Activated T-helper 2 cell treated with anti-CD3 and anti-CD28 coated beads, Interferon-gamma antibody, Interleukin-2, Interleukin-4, amounts not matched to agents 10 μg/mL and 5 μg/mL and 100 μg/mL, durations not matched to agents 14 hours and 24 hours and 36 hours (primary cell): ENCODE results near the gene PRKCA. TPM values are rescaled to one million over a fixed set of nuclear protein-coding genes. Genes with fewer than 3 reads are reported as not detected.
"Not testable (repeated sequence)": the region's sequence is repeated elsewhere in the genome, so short reads cannot be mapped to it uniquely, and the experiment has no call there.

ENCODE experiments used
- DNase-seq: peaks from one replicate; pipeline ENCODE4 v3.0.0; 2021; ENCODE audit warnings: low spot score
- H3K27ac Mint-ChIP-seq: one replicate; pipeline ENCODE4 v1.8.0; 2021; ENCODE audit warnings: mixed read lengths
- H3K27me3 Mint-ChIP-seq: one replicate; pipeline ENCODE4 v1.8.0; 2021; ENCODE audit warnings: low read depth, mixed read lengths
- H3K36me3 Mint-ChIP-seq: one replicate; pipeline ENCODE4 v1.8.0; 2021; ENCODE audit warnings: low read depth, mixed read lengths
- H3K4me1 Mint-ChIP-seq: one replicate; pipeline ENCODE4 v1.8.0; 2021; ENCODE audit warnings: low read depth, mixed read lengths
- H3K4me3 Mint-ChIP-seq: one replicate; pipeline ENCODE4 v1.8.0; 2021; ENCODE audit warnings: low read depth, mild to moderate bottlenecking, moderate library complexity, mixed read lengths
- H3K9me3 Mint-ChIP-seq: one replicate; pipeline ENCODE4 v1.8.0; 2021; ENCODE audit warnings: mixed read lengths
- intact Hi-C: fragments of 100-400 bp; cut with micrococcal nuclease; formaldehyde crosslinking; loops from one replicate; pipeline ENCODE4 v1.15.1; 2023
- total RNA-seq: library from RNA; stranded (reverse); gene quantifications from 2 replicates; pipeline ENCODE4 v1.2.3, GENCODE V29; 2022

The PRKCA gene
- 268 and 272 TPM in 2 replicates for total RNA-seq

DNA sequence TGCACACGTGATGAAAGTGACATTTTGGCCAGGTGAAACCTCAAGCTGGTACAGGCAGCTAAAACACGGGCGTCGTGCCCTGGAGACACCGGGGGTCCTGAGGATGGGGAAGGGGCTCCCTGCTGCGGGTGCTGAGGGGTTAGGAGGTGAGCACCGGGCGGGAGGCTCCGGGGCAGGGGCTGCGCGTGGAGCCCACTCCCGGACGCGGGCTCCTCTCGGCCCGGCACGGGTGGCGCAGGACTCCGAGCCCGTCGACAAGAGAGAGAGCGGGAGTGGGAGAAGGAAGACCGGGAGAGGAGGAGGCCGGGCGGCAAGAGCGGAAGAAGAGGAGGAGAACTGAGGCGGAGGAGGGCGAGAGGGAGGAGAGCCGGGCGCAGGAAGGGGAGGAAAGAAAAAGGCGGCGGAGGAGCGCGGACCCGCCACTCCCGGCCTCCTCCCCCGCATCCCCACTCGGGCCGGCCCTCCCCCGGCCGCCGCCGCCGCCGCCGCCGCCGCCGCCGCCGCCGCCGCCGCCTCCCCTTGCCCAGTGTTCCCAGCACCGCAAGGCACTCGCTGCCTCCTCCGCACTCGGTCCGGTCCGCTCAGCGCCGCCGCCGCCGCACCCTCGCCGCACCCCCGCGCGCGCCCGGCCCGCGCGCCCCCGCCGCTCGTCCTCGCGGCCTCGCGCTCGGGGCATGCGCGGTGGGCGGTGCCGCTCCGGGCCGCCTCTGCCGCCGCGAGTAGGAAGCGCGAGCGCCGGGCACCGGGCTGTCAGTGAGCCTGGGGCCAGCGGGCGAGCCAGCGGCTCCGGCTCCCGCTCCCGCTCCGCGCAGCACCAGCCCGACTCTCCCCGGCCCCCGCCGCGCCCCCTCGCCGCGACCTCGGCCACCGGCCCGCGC lies at the start of gene PRKCA:
Gene PRKCA (plus strand): TSS at position 750 of the 878 bp plus-strand sequence.
- DNase-seq: peak; percentile 76
- H3K36me3 Mint-ChIP-seq: peaks cover 37% of the 10 kb centered on the region
- no peaks in the 10 kb centered on the region for H3K27me3 Mint-ChIP-seq
- peak within 1 kb of the TSS; percentile 97 for H3K27ac Mint-ChIP-seq
- no peaks in the 10 kb centered on the region for H3K9me3 Mint-ChIP-seq
- peaks cover 28% of the 10 kb centered on the region for H3K4me1 Mint-ChIP-seq
- intact Hi-C loops: no loop called here
- peak within 1 kb of the TSS; percentile 100 for H3K4me3 Mint-ChIP-seq

DNA sequence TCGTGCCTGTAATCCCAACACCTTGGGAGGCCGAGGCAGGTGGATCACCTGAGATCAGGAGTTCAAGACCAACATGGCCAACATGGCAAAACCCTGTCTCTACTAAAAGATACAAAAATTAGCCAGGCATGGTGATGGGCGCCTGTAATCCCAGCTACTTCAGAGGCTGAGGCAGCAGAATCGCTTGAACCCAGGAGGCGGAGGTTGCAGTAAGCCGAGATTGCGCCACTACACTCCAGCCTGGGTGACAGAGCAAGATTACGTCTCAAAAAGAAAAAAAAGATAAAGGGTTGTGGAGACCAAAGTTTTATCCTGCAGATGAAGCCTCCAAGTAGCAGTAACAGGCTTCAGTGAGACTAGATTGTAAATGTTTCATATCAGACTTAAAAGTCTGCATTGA lies 49.0 kb upstream of the PRKCA start:
- H3K4me3 Mint-ChIP-seq, intact Hi-C loops, H3K27me3 Mint-ChIP-seq, DNase-seq, H3K9me3 Mint-ChIP-seq, H3K27ac Mint-ChIP-seq, H3K36me3 Mint-ChIP-seq: not testable (repeated sequence)
- H3K4me1 Mint-ChIP-seq: peaks cover 23% of the 10 kb centered on the region

DNA sequence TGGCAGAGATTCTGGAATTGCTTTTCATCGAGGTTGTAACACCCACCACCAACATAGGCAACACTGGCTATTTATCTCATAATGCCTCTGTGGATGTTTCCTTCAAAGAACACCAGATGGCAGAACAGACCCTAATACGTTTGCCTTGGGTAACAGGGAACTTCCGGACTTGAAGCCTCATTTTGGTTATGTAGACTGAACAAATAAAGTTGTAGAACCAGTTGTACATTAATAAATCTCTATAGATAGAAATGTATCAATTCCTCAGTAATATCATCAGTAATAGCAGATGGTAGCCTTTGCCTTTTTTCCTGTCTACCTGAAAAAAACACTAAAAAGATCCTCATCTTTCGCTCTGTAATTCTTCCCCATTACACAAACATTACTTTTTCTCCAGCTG lies 47.3 kb upstream of the PRKCA start:
- no peaks in the 10 kb centered on the region for H3K9me3 Mint-ChIP-seq
- intact Hi-C loops: loop anchor here (1.0 to 5.0 kb wide), 5 partner anchors 171 to 652 kb away; no protein-coding TSS in a partner anchor
- peak; percentile 17 for DNase-seq
- peaks cover 23% of the 10 kb centered on the region for H3K4me1 Mint-ChIP-seq
- H3K4me3 Mint-ChIP-seq: peak overlapping the region; percentile 42
- H3K27ac Mint-ChIP-seq: peak overlapping the region; percentile 43
- no peaks in the 10 kb centered on the region for H3K36me3 Mint-ChIP-seq
- H3K27me3 Mint-ChIP-seq: no peaks in the 10 kb centered on the region

DNA sequence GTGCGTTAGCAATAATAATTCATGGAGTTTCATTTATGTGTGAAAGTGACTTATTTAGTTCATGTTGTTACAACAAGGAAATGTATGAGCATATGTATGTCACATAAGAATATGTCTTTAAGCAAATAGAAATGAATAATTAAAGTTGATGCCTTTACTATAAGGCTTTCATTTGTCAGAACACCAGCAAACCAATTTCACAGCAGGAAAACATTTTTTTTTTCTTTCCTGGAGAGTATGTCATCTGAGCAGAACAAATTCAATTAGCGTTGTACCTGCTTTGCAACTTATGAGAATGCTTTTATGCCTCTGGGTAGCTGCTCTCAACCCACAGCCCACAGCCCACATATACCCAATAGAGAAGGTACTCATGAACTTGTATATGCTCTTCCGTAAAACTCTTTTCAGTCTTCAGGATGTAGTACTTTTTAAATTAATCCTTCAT lies 46.9 kb upstream of the PRKCA start:
- peak overlapping the region; percentile 43 for H3K27ac Mint-ChIP-seq
- H3K4me1 Mint-ChIP-seq: peaks cover 20% of the 10 kb centered on the region
- peak overlapping the region; percentile 42 for H3K4me3 Mint-ChIP-seq
- no peaks in the 10 kb centered on the region for H3K27me3 Mint-ChIP-seq
- no peak for DNase-seq
- no peaks in the 10 kb centered on the region for H3K9me3 Mint-ChIP-seq
- no peaks in the 10 kb centered on the region for H3K36me3 Mint-ChIP-seq
- intact Hi-C loops: loop anchor here (1.0 to 5.0 kb wide), 5 partner anchors 171 to 651 kb away; no protein-coding TSS in a partner anchor

- peaks cover 6% of the 10 kb centered on the region for H3K27me3 Mint-ChIP-seq
- H3K4me1 Mint-ChIP-seq: peaks cover 18% of the 10 kb centered on the region
- H3K36me3 Mint-ChIP-seq: no peaks in the 10 kb centered on the region
- H3K9me3 Mint-ChIP-seq: no peaks in the 10 kb centered on the region
- H3K27ac Mint-ChIP-seq: no peak overlapping the region
- H3K4me3 Mint-ChIP-seq: no peak overlapping the region
- intact Hi-C loops: no loop called here
- DNase-seq: no peak
Measured at GRCh38 chr17:66260275-66260674, 42.1 kb upstream of the PRKCA start.

- peaks cover 14% of the 10 kb centered on the region for H3K4me1 Mint-ChIP-seq
- H3K27ac Mint-ChIP-seq: no peak overlapping the region
- intact Hi-C loops: no loop called here
- H3K4me3 Mint-ChIP-seq: no peak overlapping the region
- DNase-seq: no peak
- H3K9me3 Mint-ChIP-seq: no peaks in the 10 kb centered on the region
- no peaks in the 10 kb centered on the region for H3K36me3 Mint-ChIP-seq
- peaks cover 6% of the 10 kb centered on the region for H3K27me3 Mint-ChIP-seq
Measured at GRCh38 chr17:66260688-66261087, 41.7 kb upstream of the PRKCA start.

DNA sequence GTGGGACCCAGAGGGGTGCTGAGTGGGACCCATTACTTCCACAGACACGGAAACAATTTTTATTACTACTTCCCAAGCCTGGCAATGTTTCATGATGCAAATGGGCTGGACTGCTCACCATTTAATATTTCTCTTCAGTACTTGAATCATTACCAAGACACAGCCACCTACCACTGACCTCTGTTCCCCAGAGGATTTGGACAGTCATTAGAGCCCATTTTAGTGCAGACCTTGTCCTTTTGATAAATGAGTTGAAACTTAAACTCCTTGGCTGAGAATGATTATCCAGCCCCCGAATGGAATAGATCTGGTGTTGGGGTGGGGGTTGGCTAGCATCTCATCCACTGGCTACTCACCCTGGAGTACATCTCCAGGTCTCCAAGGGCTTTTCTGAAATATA lies 39.6 kb upstream of the PRKCA start:
- H3K4me1 Mint-ChIP-seq: peaks cover 8% of the 10 kb centered on the region
- intact Hi-C loops: no loop called here
- no peaks in the 10 kb centered on the region for H3K36me3 Mint-ChIP-seq
- no peak overlapping the region for H3K4me3 Mint-ChIP-seq
- H3K27me3 Mint-ChIP-seq: peaks cover 8% of the 10 kb centered on the region
- no peaks in the 10 kb centered on the region for H3K9me3 Mint-ChIP-seq
- no peak overlapping the region for H3K27ac Mint-ChIP-seq
- DNase-seq: no peak

DNA sequence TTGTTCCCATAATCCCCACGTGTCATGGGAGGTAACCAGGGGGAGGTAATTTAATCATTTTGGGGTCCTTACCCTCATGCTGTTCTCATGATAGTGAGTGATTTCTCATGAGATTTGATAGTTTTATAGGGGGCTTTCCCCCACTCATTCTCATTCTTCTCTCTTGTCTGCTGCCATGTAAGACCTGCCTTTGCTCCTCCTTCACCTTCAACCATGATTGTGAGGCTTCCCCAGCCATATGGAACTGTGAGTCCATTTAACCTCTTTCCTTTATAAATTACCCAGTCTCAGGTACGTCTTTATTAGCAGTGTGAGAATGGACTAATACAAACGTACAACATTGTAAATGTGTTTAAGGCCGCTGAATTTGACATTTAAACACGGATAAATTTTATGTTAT lies 37.7 kb upstream of the PRKCA start:
- H3K4me3 Mint-ChIP-seq: no peak overlapping the region
- H3K9me3 Mint-ChIP-seq: no peaks in the 10 kb centered on the region
- H3K36me3 Mint-ChIP-seq: no peaks in the 10 kb centered on the region
- intact Hi-C loops: no loop called here
- peaks cover 8% of the 10 kb centered on the region for H3K27me3 Mint-ChIP-seq
- no peak overlapping the region for H3K27ac Mint-ChIP-seq
- no peak for DNase-seq
- H3K4me1 Mint-ChIP-seq: peaks cover 8% of the 10 kb centered on the region

DNA sequence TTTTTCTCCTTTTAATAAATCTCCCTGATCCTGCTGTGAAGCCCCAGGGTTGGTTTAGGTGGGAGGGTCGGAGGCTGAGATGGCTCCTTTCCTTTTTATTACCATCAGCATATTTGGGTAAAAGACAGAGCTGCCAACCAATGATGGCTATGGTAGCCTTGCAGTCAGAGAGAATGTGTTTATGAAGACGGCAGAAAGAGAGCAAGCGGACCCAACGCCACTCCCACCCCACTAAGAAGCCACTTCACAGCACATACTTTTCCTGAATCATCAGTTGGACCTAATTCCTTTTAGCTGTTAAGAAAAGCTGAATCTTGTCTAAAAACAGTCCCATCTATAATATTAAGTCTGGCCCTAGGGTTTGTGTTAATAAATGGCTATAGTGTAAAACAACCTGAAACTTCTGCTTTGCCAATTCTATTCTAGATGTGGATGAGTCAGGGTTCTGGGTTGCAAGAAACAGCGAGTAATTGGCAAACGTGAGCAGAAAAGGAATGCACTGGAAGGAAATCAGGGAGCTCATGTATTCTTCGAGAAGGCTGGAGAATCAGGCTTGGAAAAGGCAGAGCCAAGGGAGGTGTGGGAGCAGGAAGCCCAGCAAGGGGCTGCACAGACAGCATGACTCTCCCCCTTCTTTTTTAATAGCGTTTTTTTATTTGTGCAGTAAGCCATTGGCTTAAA lies 34.0 kb upstream of the PRKCA start:
- H3K27me3 Mint-ChIP-seq: peaks cover 4% of the 10 kb centered on the region
- H3K9me3 Mint-ChIP-seq: no peaks in the 10 kb centered on the region
- no peak for DNase-seq
- intact Hi-C loops: no loop called here
- H3K4me1 Mint-ChIP-seq: peaks cover 14% of the 10 kb centered on the region
- H3K36me3 Mint-ChIP-seq: no peaks in the 10 kb centered on the region
- no peak overlapping the region for H3K4me3 Mint-ChIP-seq
- H3K27ac Mint-ChIP-seq: no peak overlapping the region

- intact Hi-C loops: no loop called here
- peaks cover 6% of the 10 kb centered on the region for H3K4me1 Mint-ChIP-seq
- peaks cover 2% of the 10 kb centered on the region for H3K27me3 Mint-ChIP-seq
- H3K36me3 Mint-ChIP-seq: no peaks in the 10 kb centered on the region
- DNase-seq: no peak
- no peaks in the 10 kb centered on the region for H3K9me3 Mint-ChIP-seq
- no peak overlapping the region for H3K4me3 Mint-ChIP-seq
- no peak overlapping the region for H3K27ac Mint-ChIP-seq
Measured at GRCh38 chr17:66270106-66270505, 32.3 kb upstream of the PRKCA start.

DNA sequence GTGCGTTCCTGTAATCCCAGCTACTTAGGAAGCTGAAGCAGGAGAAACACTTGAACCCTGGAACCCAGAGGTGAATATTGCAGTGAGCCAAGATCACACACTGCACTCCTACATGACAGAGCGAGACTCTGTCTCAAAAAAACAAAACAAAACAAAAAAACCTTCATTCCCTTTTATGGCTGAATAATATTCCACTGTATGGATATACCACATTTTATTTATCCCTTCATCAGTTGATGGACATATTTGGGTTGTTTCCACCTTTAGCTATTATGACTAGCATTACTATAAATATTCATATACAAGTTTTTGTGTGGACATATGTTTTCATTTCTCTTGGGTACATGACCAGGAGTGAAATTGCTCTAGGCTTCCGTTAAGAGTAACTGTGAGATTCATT lies 30.9 kb upstream of the PRKCA start:
- H3K27ac Mint-ChIP-seq: no peak overlapping the region
- H3K36me3 Mint-ChIP-seq: no peaks in the 10 kb centered on the region
- H3K9me3 Mint-ChIP-seq: no peaks in the 10 kb centered on the region
- intact Hi-C loops: no loop called here
- DNase-seq: no peak
- no peak overlapping the region for H3K4me3 Mint-ChIP-seq
- peaks cover 2% of the 10 kb centered on the region for H3K27me3 Mint-ChIP-seq
- H3K4me1 Mint-ChIP-seq: peaks cover 11% of the 10 kb centered on the region

DNA sequence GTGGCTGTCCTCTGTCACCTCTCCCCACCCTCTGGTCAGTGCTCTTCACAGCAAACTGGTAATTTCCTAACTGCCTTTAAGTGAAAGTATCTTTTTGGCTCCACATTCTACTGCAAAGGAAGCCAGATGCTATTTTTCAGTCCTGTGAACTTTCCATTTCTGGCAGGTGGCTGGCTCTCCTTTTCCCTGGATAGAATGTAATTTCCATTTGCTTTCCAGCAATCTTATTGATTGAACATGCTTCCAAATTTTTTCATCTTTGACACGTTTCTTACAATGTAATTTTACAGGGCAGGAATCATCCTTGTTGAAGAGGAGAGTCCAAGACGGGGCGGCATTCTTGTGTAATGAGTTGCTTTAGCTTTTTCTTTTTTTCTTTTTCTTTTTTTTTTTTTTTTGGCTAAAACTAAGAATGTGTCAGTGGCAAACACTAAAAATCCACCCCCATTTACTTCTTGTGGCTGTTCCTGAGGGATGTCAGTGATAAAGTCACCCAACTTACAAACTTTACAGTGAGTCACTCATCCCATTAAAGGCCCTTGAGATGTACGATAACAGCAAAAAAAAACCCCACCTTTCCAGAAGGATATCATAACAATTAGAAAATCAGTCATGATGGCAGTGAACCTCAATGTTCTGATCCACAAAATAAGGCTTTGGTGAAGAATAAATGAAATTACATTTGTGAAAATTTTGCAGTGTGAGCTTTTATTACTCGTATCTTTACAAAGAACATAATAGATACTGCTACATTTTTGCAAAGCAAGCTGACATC lies 29.4 kb upstream of the PRKCA start:
- no peak for DNase-seq
- Mint-ChIP-seq H3K27ac (no peak overlapping the region), H3K9me3 (no peaks in the 10 kb centered on the region), H3K4me1 (peaks cover 11% of the 10 kb centered on the region), H3K27me3 (peaks cover 4% of the 10 kb centered on the region), H3K36me3 (no peaks in the 10 kb centered on the region), H3K4me3 (no peak overlapping the region)
- intact Hi-C loops: no loop called here

DNA sequence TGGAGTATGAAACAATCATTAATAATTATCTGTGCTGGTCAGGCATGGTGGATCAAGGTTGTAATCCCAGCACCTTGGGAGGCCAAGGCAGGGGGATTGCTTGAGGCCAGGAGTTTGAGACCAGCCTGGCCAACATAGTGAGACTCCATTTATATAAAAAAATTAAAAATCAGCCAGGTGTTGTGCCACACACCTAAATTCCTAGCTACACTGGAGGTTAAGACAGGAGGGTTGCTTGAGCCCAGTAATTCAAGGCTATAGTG lies 28.9 kb upstream of the PRKCA start:
- intact Hi-C loops: no loop called here
- peaks cover 4% of the 10 kb centered on the region for H3K27me3 Mint-ChIP-seq
- H3K4me3 Mint-ChIP-seq: no peak overlapping the region
- peaks cover 11% of the 10 kb centered on the region for H3K4me1 Mint-ChIP-seq
- no peak for DNase-seq
- no peak overlapping the region for H3K27ac Mint-ChIP-seq
- H3K9me3 Mint-ChIP-seq: no peaks in the 10 kb centered on the region
- no peaks in the 10 kb centered on the region for H3K36me3 Mint-ChIP-seq
